ENCODE measurements around the gene LEMD1. TPM values are rescaled to one million over a fixed set of nuclear protein-coding genes. Genes with fewer than 3 reads are reported as not detected.

LEMD1 gene
- total RNA-seq, 1 donor from 2014 or later, result 2.0 TPM

DNA sequence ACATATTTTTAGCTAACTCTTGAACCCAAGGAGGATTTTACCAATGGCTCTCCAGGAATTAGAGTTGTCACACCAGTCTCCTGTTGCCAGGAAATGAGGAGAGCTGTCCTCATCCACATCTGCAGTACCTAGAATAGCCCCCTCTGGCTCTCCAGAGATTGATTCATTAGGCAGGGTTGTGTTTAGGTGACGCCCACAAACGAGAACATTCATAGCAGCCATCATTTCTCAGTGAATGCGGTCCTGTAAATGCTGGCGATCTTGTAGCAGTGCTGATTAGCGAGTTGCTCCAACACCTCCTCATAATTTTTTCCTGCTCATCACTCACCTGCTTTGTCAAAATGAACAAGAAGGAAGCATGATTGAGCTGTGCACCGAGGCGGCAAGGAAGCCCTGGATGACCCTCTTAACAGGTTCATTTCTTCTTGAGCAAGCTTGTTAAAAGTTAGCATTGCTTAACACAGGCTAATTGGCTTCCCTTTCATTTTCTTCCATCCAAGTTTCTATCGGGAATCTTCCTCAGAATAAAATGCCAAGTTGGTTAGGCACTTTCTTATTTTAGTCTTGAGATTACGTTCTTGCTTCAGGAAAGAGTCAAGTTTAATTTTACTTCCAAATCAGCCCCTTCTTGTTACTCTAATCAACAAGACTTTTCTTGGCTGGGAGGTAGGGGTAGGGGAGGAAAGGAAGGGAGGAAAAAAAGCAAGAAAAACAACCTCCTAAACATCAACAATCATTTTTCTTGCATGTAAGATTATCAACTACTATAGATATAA is 48.6 kb downstream of the LEMD1 start:
- no peak overlapping the region for H3K4me3 Mint-ChIP-seq (ENCODE audit: unreplicated experiment)
- peaks cover 9% of the 10 kb centered on the region for H3K9me3 Mint-ChIP-seq (ENCODE audit: unreplicated experiment)
- peaks cover 5% of the 10 kb centered on the region for H3K27me3 Mint-ChIP-seq (ENCODE audit: unreplicated experiment)
- H3K36me3 Mint-ChIP-seq (ENCODE audit: unreplicated experiment), result no peaks in the 10 kb centered on the region
- no peak overlapping the region for H3K27ac Mint-ChIP-seq (ENCODE audit: unreplicated experiment)
- peaks cover 40% of the 10 kb centered on the region for H3K4me1 Mint-ChIP-seq (ENCODE audit: low read depth, unreplicated experiment)
- no peak for TF ChIP-seq CTCF (IDR thresholded peaks at IDR 0.05; ENCODE audit: partially characterized antibody, unreplicated experiment)
- DNase-seq, result no peak

GRCh38 chr1:205371871-205372660 is 49.8 kb downstream of the LEMD1 start:
- peaks cover 7% of the 10 kb centered on the region for H3K9me3 Mint-ChIP-seq (ENCODE audit: unreplicated experiment)
- peaks cover 40% of the 10 kb centered on the region for H3K4me1 Mint-ChIP-seq (ENCODE audit: low read depth, unreplicated experiment)
- H3K27me3 Mint-ChIP-seq (ENCODE audit: unreplicated experiment), result peaks cover 5% of the 10 kb centered on the region
- no peak for TF ChIP-seq CTCF (IDR thresholded peaks at IDR 0.05; ENCODE audit: partially characterized antibody, unreplicated experiment)
- no peaks in the 10 kb centered on the region for H3K36me3 Mint-ChIP-seq (ENCODE audit: unreplicated experiment)
- DNase-seq, result no peak
- H3K27ac Mint-ChIP-seq (ENCODE audit: unreplicated experiment), result no peak overlapping the region
- H3K4me3 Mint-ChIP-seq (ENCODE audit: unreplicated experiment), result no peak overlapping the region

- H3K27ac Mint-ChIP-seq (ENCODE audit: unreplicated experiment), result no peak overlapping the region
- peaks cover 30% of the 10 kb centered on the region for H3K4me1 Mint-ChIP-seq (ENCODE audit: low read depth, unreplicated experiment)
- peaks cover 3% of the 10 kb centered on the region for H3K9me3 Mint-ChIP-seq (ENCODE audit: unreplicated experiment)
- H3K36me3 Mint-ChIP-seq (ENCODE audit: unreplicated experiment), result no peaks in the 10 kb centered on the region
- TF ChIP-seq CTCF (IDR thresholded peaks at IDR 0.05; ENCODE audit: partially characterized antibody, unreplicated experiment), result no peak
- no peak overlapping the region for H3K4me3 Mint-ChIP-seq (ENCODE audit: unreplicated experiment)
- no peaks in the 10 kb centered on the region for H3K27me3 Mint-ChIP-seq (ENCODE audit: unreplicated experiment)
- no peak for DNase-seq
Measured at GRCh38 chr1:205370780-205371179, 51.1 kb downstream of the LEMD1 start.

- Mint-ChIP-seq H3K27me3 (ENCODE audit: unreplicated experiment) (no peaks in the 10 kb centered on the region), H3K4me3 (ENCODE audit: unreplicated experiment) (no peak overlapping the region), H3K4me1 (ENCODE audit: low read depth, unreplicated experiment) (peaks cover 23% of the 10 kb centered on the region), H3K27ac (ENCODE audit: unreplicated experiment) (no peak overlapping the region), H3K36me3 (ENCODE audit: unreplicated experiment) (no peaks in the 10 kb centered on the region), H3K9me3 (ENCODE audit: unreplicated experiment) (peaks cover 2% of the 10 kb centered on the region)
- DNase-seq, result no peak
- no peak for TF ChIP-seq CTCF (IDR thresholded peaks at IDR 0.05; ENCODE audit: partially characterized antibody, unreplicated experiment)
Measured at GRCh38 chr1:205369701-205370123, 52.1 kb downstream of the LEMD1 start.

GRCh38 chr1:205368478-205368877 is 53.4 kb downstream of the LEMD1 start:
- no peak for DNase-seq
- no peak for TF ChIP-seq CTCF (IDR thresholded peaks at IDR 0.05; ENCODE audit: partially characterized antibody, unreplicated experiment)
- Mint-ChIP-seq H3K36me3 (ENCODE audit: unreplicated experiment) (no peaks in the 10 kb centered on the region), H3K4me1 (ENCODE audit: low read depth, unreplicated experiment) (peaks cover 12% of the 10 kb centered on the region), H3K9me3 (ENCODE audit: unreplicated experiment) (no peaks in the 10 kb centered on the region), H3K4me3 (ENCODE audit: unreplicated experiment) (no peak overlapping the region), H3K27ac (ENCODE audit: unreplicated experiment) (no peak overlapping the region), H3K27me3 (ENCODE audit: unreplicated experiment) (no peaks in the 10 kb centered on the region)
